Colonic mucosa (tissue), 4 donors: ENCODE measurements around the gene POLD2. TPM values are rescaled to one million over a fixed set of nuclear protein-coding genes. Genes with fewer than 3 reads are reported as not detected.

Source experiments
- DNase-seq: peaks from one replicate; pipeline ENCODE4 v3.0.0-alpha.2; 2020
- H3K27ac ChIP-seq: fragments of 200-600 bp; one replicate; pipeline ENCODE4 v1.8.0; 2021
- H3K27me3 ChIP-seq: fragments of 200-600 bp; one replicate; pipeline ENCODE4 v1.8.0; 2021
- H3K36me3 ChIP-seq: fragments of 200-600 bp; one replicate; pipeline ENCODE4 v1.8.0; 2021
- H3K4me1 ChIP-seq: fragments of 200-600 bp; one replicate; pipeline ENCODE4 v1.8.0; 2021; ENCODE audit warnings: mild to moderate bottlenecking
- H3K4me3 ChIP-seq: fragments of 200-600 bp; one replicate; pipeline ENCODE4 v1.8.0; 2021
- H3K9ac ChIP-seq, 2 donors: one replicate each; pipeline ENCODE4 v1.7.0; 2013; ENCODE audit warnings: control low read depth in 2 of 2, low read depth in 2 of 2, low read length in 2 of 2
- H3K9me3 ChIP-seq: fragments of 200-600 bp; one replicate; pipeline ENCODE4 v1.8.0; 2021
- intact Hi-C: fragments of 100-400 bp; cut with DNase I; formaldehyde crosslinking; loops from one replicate; pipeline ENCODE4 v1.14.1; 2022
- total RNA-seq, 2 donors: library from RNA; stranded (reverse); fragmentation: NEBNext Ultra II Directional in 1 of 2; extraction: Animal tissue kit (Norgen Biotek cat#: 25700) in 1 of 2; gene quantifications; one replicate each; pipeline ENCODE4 v1.2.1, GENCODE V29; 2021
- TF ChIP-seq, protein P1 (sequence below): fragments of 200-600 bp; IDR thresholded peaks from one replicate; pipeline ENCODE4 v1.8.0; 2022; ENCODE audit warnings: antibody characterized with exemption, mild to moderate bottlenecking
- donor health status: healthy.
- donor health status: DM: no; HTN: no; CAD: no.
- donor health status: DM: no; HTN: no; CAD: no.

Gene POLD2
- total RNA-seq, 2 donors from 2014 or later: 54.8 to 161 TPM

DNA sequence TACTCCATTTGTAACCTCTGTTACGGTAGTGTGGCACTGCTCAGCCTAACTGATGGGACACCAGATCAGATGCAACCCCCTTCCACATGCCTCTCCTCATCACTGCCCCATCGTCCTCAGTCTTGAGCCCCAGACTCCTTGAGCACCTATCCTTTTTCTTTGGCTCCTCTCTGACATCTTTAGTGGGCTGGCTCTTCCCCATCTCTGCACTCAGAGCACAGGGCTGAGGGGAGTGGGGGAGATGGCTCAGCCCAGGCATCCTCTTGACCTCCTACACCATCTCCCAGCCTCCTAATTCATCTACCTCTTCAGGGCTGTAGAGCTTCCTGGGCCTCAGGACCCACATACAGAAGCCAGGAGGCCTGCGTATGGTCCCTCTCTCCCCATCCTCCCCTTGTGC lies 39.6 kb downstream of the POLD2 start:
- Histone ChIP-seq H3K27me3 (no peaks in the 10 kb centered on the region), H3K9ac (no peak overlapping the region), H3K9me3 (no peaks in the 10 kb centered on the region), H3K4me3 (no peak overlapping the region), H3K27ac (no peak overlapping the region), H3K36me3 (peaks cover 12% of the 10 kb centered on the region), H3K4me1 (peaks cover 7% of the 10 kb centered on the region)
- intact Hi-C loops: loop anchor here (5.0 kb wide), 1 partner anchor 39 kb away; the partner anchor contains the start of gene POLD2
- TF ChIP-seq, protein P1, sequence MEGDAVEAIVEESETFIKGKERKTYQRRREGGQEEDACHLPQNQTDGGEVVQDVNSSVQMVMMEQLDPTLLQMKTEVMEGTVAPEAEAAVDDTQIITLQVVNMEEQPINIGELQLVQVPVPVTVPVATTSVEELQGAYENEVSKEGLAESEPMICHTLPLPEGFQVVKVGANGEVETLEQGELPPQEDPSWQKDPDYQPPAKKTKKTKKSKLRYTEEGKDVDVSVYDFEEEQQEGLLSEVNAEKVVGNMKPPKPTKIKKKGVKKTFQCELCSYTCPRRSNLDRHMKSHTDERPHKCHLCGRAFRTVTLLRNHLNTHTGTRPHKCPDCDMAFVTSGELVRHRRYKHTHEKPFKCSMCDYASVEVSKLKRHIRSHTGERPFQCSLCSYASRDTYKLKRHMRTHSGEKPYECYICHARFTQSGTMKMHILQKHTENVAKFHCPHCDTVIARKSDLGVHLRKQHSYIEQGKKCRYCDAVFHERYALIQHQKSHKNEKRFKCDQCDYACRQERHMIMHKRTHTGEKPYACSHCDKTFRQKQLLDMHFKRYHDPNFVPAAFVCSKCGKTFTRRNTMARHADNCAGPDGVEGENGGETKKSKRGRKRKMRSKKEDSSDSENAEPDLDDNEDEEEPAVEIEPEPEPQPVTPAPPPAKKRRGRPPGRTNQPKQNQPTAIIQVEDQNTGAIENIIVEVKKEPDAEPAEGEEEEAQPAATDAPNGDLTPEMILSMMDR: no peak
- DNase-seq: no peak

DNA sequence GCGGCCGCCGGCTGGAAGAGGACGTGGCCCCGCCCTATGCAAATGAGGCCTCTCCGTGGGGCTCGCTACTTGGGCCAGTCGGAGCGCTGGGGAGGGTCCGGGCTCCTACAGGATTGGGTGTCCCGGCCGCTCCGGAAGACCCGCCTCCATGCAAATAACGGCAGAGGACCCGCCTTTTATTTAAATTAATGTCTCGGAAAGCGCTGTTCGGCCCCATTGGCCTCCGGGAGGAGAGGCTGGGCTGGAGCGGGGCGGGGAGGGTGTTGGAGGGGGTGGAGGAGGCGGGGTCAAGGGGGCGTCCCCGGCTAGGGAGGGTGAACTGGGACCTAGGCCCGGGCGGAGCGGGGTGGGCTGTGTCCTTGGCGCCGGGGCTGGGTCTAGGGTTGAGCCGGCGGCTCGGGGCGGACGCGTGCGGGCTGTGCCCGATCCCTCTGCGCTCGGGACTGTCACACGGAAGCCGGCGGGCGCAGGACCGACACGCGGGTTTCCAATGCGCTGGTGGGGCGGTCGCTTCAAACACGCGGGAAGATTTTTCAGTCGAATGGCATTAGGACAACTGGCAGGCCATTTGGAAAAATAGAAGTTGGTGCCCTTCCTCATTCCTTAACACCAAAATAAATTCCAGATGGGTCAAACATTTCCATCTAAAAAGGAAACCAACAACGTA lies 40.7 kb downstream of the POLD2 start:
- no peaks in the 10 kb centered on the region for H3K27me3 ChIP-seq
- peaks cover 7% of the 10 kb centered on the region for H3K4me1 ChIP-seq
- peak; percentile 98 for DNase-seq
- intact Hi-C loops: loop anchor here (5.0 kb wide), 1 partner anchor 40 kb away; the partner anchor contains the start of gene POLD2
- no peaks in the 10 kb centered on the region for H3K9me3 ChIP-seq
- peak overlapping the region in 1 of 2 donors; percentile 68 for H3K9ac ChIP-seq
- H3K4me3 ChIP-seq: peak overlapping the region; percentile 82
- peaks cover 23% of the 10 kb centered on the region for H3K36me3 ChIP-seq
- TF ChIP-seq, protein P1: no peak
- peak overlapping the region; percentile 99 for H3K27ac ChIP-seq

DNA sequence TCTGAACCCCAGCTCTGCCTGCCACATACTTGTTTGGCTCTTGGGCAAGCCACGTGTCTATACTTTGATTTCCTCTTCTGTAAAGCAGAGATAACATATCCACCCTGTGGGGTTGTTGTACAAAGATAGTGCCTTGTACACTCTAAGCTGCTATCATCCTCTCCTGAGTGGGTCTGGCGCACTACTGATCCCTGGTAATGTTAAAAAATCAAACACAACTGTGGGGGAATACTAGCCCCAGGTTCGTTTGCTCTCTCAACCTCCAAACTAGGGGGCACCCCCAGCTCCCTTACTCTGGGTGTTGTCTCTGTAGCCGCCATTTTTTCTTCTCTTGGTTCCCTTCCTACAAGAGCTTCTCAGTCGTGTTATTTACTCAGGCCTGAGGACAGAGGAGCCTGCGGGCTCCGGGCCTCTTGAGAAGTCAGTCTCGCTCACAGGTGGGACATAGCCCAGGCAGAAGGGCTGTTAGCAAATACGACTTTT lies 42.0 kb downstream of the POLD2 start:
- Histone ChIP-seq H3K36me3 (peaks cover 25% of the 10 kb centered on the region), H3K9me3 (no peaks in the 10 kb centered on the region), H3K4me1 (peaks cover 7% of the 10 kb centered on the region), H3K27ac (peak overlapping the region; percentile 99), H3K4me3 (peak overlapping the region; percentile 82), H3K27me3 (no peaks in the 10 kb centered on the region), H3K9ac (peak overlapping the region; percentile 14 to 69)
- no peak for DNase-seq
- intact Hi-C loops: loop anchor here (5.0 kb wide), 1 partner anchor 41 kb away; the partner anchor contains the start of gene POLD2
- TF ChIP-seq, protein P1: no peak

DNA sequence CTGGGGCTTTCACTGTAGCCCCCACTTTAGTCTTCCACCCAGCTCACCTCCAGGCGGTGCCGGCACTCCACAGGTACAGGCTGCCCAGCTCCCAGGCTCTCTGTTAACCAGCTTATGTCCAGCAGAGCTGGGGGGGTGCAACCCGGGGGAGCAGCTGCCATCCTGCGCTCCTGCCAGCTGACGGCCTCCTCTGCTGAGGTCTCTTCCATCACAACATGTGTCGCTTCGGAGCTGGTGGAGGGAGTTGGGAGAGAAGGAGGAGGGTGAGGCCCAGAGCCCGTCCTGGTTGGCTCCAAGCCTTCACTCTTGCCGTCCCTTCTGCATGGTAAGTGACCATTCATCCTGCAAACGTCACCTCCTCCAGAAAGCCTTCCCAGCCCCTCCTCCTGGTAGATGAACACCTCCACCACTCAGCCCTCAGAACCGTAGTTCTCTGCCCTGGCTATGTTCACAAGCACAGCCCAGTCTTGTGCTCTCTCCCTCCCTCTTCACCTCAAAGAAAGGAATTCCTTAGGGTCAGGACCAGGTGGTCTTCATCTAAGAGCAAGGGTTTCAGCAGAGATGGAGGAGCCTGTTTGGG lies 42.6 kb downstream of the POLD2 start:
- Histone ChIP-seq H3K27me3 (no peaks in the 10 kb centered on the region), H3K9me3 (no peaks in the 10 kb centered on the region), H3K27ac (peak overlapping the region; percentile 99), H3K36me3 (peaks cover 25% of the 10 kb centered on the region), H3K4me3 (no peak overlapping the region), H3K4me1 (peaks cover 7% of the 10 kb centered on the region), H3K9ac (no peak overlapping the region)
- TF ChIP-seq, protein P1: no peak
- intact Hi-C loops: loop anchor here (5.0 kb wide), 1 partner anchor 42 kb away; the partner anchor contains the start of gene POLD2
- DNase-seq: no peak

DNA sequence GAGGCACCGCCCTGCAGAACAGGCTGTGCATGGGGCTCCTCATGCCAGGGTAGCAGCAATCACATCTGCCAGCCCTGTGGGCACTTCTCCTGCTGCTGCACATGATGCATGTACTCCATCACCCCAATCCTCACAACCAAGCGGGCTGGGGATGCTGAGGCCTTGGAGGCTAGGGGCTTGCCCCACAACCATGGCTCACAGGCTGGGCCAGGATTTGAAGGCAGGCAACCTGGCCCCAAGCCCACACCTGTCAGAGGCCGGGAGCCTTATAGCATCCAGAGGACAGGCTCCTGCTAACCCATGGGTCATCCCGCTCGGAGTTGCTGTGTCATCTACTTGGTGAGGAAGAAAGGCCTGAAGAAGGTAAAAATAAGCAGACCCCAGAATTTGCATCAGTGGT lies 43.2 kb downstream of the POLD2 start:
- no peak overlapping the region for H3K9ac ChIP-seq
- H3K27ac ChIP-seq: no peak overlapping the region
- H3K27me3 ChIP-seq: no peaks in the 10 kb centered on the region
- H3K36me3 ChIP-seq: peaks cover 25% of the 10 kb centered on the region
- peaks cover 7% of the 10 kb centered on the region for H3K4me1 ChIP-seq
- no peaks in the 10 kb centered on the region for H3K9me3 ChIP-seq
- intact Hi-C loops: loop anchor here (5.0 kb wide), 1 partner anchor 42 kb away; the partner anchor contains the start of gene POLD2
- H3K4me3 ChIP-seq: no peak overlapping the region
- no peak for DNase-seq
- TF ChIP-seq, protein P1: no peak
